ENCODE measurements around the gene TTC39B. TPM values are rescaled to one million over a fixed set of nuclear protein-coding genes. Genes with fewer than 3 reads are reported as not detected.

TTC39B gene
- total and polyA plus RNA-seq, 2 of the 8 experiments (the other 6 are each of a cell fraction or from before 2014, with no cell fraction given) = 1.6 to 10.9 TPM

GRCh38 chr9:15138357-15138686, 168.7 kb downstream of the TTC39B start:
- Histone ChIP-seq H3K79me2 (ENCODE audit: control insufficient read depth in 1 of 2, insufficient read depth in 2 of 2, low read length in 2 of 2) (no peaks in the 10 kb centered on the region), H4K91ac (replicated peaks; ENCODE audit: insufficient read length, low read length) (peak overlapping the region; percentile 98), H3K56ac (replicated peaks; ENCODE audit: insufficient read length, low read depth, low read length) (no peak overlapping the region), H2BK120ac (replicated peaks; ENCODE audit: low read depth, low read length) (peak overlapping the region; percentile 93), H4K8ac (ENCODE audit: extremely low read depth, insufficient read depth, low read length) (no peak overlapping the region), H3K18ac (ENCODE audit: extremely low read depth, low read length) (peak overlapping the region; percentile 75; the same call in 1 of the 2 replicates), H2BK12ac (ENCODE audit: low read depth, low read length) (no peak overlapping the region; the same call in 1 of the 2 replicates), H3K4me1 (replicated peaks in 1 of 4; ENCODE audit: control insufficient read depth in 3 of 4, insufficient read depth in 4 of 4, low read length in 3 of 4) (peaks cover 2 to 21% (median 18%) of the 10 kb centered on the region in 4 experiments; a peak in 5 of 7 replicates), H3K27me3 (replicated peaks in 1 of 4; ENCODE audit: control insufficient read depth in 3 of 4, extremely low read depth in 1 of 4, insufficient read depth in 3 of 4, low read length in 3 of 4) (no peaks in the 10 kb centered on the region), H3K9me3 (ENCODE audit: insufficient read depth in 2 of 2, low read depth in 1 of 2, low read length in 1 of 2) (no peaks in the 10 kb centered on the region), H2BK5ac (ENCODE audit: low read depth, low read length) (peak overlapping the region; percentile 87; the same call in 1 of the 2 replicates), H3K4me3 (ENCODE audit: extremely low read depth in 1 of 4, insufficient read depth in 2 of 4, low read depth in 3 of 4, low read length in 4 of 4) (peak overlapping the region in 1 of 4 experiments; percentile 29; a peak in 1 of 8 replicates), H3K4me2 (ENCODE audit: insufficient read depth in 1 of 2, low read depth in 2 of 2, low read length in 2 of 2) (peak overlapping the region; percentile 43 to 46; a peak in 3 of 4 replicates), H3K27ac (ENCODE audit: low read depth, low read length) (peak overlapping the region; percentile 26; the same call in 1 of the 2 replicates), H3K14ac (ENCODE audit: insufficient read length) (no peak overlapping the region), H2BK15ac (ENCODE audit: low read length) (no peak overlapping the region), H2BK20ac (ENCODE audit: low read length) (no peak overlapping the region), H4K5ac (ENCODE audit: insufficient read length, low read depth, low read length) (peak overlapping the region; percentile 90), H3K23me2 (ENCODE audit: low read depth, low read length) (no peaks in the 10 kb centered on the region), H3K4ac (replicated peaks; ENCODE audit: insufficient read length, low read depth, low read length) (no peak overlapping the region), H3K23ac (ENCODE audit: insufficient read length) (no peak overlapping the region), H3K79me1 (ENCODE audit: low read depth, low read length) (no peaks in the 10 kb centered on the region), H4K20me1 (replicated peaks in 1 of 2; ENCODE audit: control insufficient read depth in 1 of 2, insufficient read depth in 2 of 2, low read length in 2 of 2) (no peaks in the 10 kb centered on the region), H2AFZ (ENCODE audit: low read length) (no peak overlapping the region), H3K36me3 (ENCODE audit: control insufficient read depth in 2 of 4, insufficient read depth in 4 of 4, low read length in 3 of 4) (no peaks in the 10 kb centered on the region), H2AK5ac (ENCODE audit: low read depth, low read length) (no peak overlapping the region), H3K9ac (replicated peaks in 1 of 4; ENCODE audit: extremely low read depth in 1 of 4, low read depth in 3 of 4, low read length in 3 of 4) (no peak overlapping the region)
- FAIRE-seq (peak; percentile 88), DNase-seq (ENCODE audit: low read depth in 1 of 2, low spot score in 2 of 2) (no peak)
- ChIA-PET POLR2A (ENCODE audit: partially characterized antibody) (no interaction called here), CTCF (ENCODE audit: partially characterized antibody) (interaction anchor here (0.6 to 1.6 kb wide), 4 partner anchors 10 to 135 kb away, joined by 3 to 8 read pairs (median 3); no protein-coding TSS in a partner anchor)
- 5% methylated on average over 2 of the region's 2 CpGs; no CpG with 5 or more reads in 1 of the 2 experiments for WGBS, 2 experiments (ENCODE audit: extremely low coverage in 1 of 2, insufficient coverage in 1 of 2, insufficient read length in 1 of 2, insufficient replicate concordance in 2 of 2, low coverage in 1 of 2, low lambda C conversion rate in 2 of 2, missing lambda C conversion rate in 1 of 2)
- TF ChIP-seq CTBP2 (IDR thresholded peaks at IDR 0.05; ENCODE audit: borderline replicate concordance, insufficient read depth, insufficient read length, low read length) = no peak

All from H1 (cell line).